KOPT-K1 (cell line): Measurements from ENCODE around the gene ZNF678.

Experiments
- H3K27ac ChIP-seq: fragments of 200-600 bp; sonication (generic); 2 replicates; pipeline ENCODE4 v1.5.1; 2016; ENCODE audit warnings: antibody characterized with exemption, mild to moderate bottlenecking, low read depth, low read length; ENCODE audit not compliant: poor library complexity, severe bottlenecking
- H3K36me3 ChIP-seq: fragments of 200-600 bp; sonication (generic); 2 replicates; pipeline ENCODE4 v1.5.1; 2017; ENCODE audit warnings: antibody characterized with exemption, mild to moderate bottlenecking, low read length, moderate library complexity; ENCODE audit not compliant: insufficient read depth
- H3K9me3 ChIP-seq: fragments of 200-600 bp; sonication (generic); 2 replicates; pipeline ENCODE4 v1.5.1; 2017; ENCODE audit warnings: antibody characterized with exemption, low read length, mild to moderate bottlenecking; ENCODE audit not compliant: insufficient read depth, poor library complexity, severe bottlenecking

Gene ZNF678

GRCh38 chr1:227607336-227607898 lies 44.1 kb downstream of the ZNF678 start:
- Histone ChIP-seq H3K9me3 (peaks cover 91% of the 10 kb centered on the region), H3K36me3 (peaks cover 21% of the 10 kb centered on the region; the same call in 1 of the 2 replicates), H3K27ac (no peak overlapping the region)

GRCh38 chr1:227612658-227613057 lies 49.3 kb downstream of the ZNF678 start:
- peaks cover 25% of the 10 kb centered on the region; the same call in 1 of the 2 replicates for H3K36me3 ChIP-seq
- peaks cover 95% of the 10 kb centered on the region for H3K9me3 ChIP-seq

GRCh38 chr1:227613526-227613925 lies 50.2 kb downstream of the ZNF678 start:
- Histone ChIP-seq H3K27ac (no peak overlapping the region), H3K36me3 (peaks cover 25% of the 10 kb centered on the region; the same call in 1 of the 2 replicates), H3K9me3 (peaks cover 95% of the 10 kb centered on the region)

More at GRCh38 chr1:227612658-227613057, 49.3 kb downstream of the ZNF678 start:
- no peak overlapping the region for H3K27ac ChIP-seq

- peaks cover 99% of the 10 kb centered on the region for H3K9me3 ChIP-seq
Measured at GRCh38 chr1:227621211-227621610, 57.9 kb downstream of the ZNF678 start.

GRCh38 chr1:227622739-227623475 lies 59.6 kb downstream of the ZNF678 start:
- Histone ChIP-seq H3K36me3 (peaks cover 7% of the 10 kb centered on the region; the same call in 1 of the 2 replicates), H3K27ac (no peak overlapping the region), H3K9me3 (peaks cover 97% of the 10 kb centered on the region)

More at GRCh38 chr1:227621211-227621610, 57.9 kb downstream of the ZNF678 start:
- H3K27ac ChIP-seq = no peak overlapping the region
- H3K36me3 ChIP-seq = peaks cover 8% of the 10 kb centered on the region; the same call in 1 of the 2 replicates

GRCh38 chr1:227632325-227632724 lies 69.0 kb downstream of the ZNF678 start:
- Histone ChIP-seq H3K9me3 (peaks cover 89% of the 10 kb centered on the region), H3K36me3 (peaks cover 7% of the 10 kb centered on the region; the same call in 1 of the 2 replicates), H3K27ac (no peak overlapping the region)

GRCh38 chr1:227635596-227635995 lies 72.2 kb downstream of the ZNF678 start:
- Histone ChIP-seq H3K27ac (no peak overlapping the region), H3K9me3 (peaks cover 99% of the 10 kb centered on the region), H3K36me3 (peaks cover 7% of the 10 kb centered on the region; the same call in 1 of the 2 replicates)

- peaks cover 44% of the 10 kb centered on the region for H3K36me3 ChIP-seq
- H3K9me3 ChIP-seq = peaks cover 98% of the 10 kb centered on the region
- no peak overlapping the region for H3K27ac ChIP-seq
Measured at GRCh38 chr1:227654431-227654830, 91.1 kb downstream of the ZNF678 start.

GRCh38 chr1:227654858-227655752 lies 91.7 kb downstream of the ZNF678 start:
- Histone ChIP-seq H3K27ac (no peak overlapping the region), H3K36me3 (peaks cover 41% of the 10 kb centered on the region), H3K9me3 (peaks cover 98% of the 10 kb centered on the region)

- Histone ChIP-seq H3K27ac (no peak overlapping the region), H3K9me3 (peaks cover 99% of the 10 kb centered on the region), H3K36me3 (peaks cover 16% of the 10 kb centered on the region)
Measured at GRCh38 chr1:227661495-227661894, 98.1 kb downstream of the ZNF678 start.

- no peak overlapping the region for H3K27ac ChIP-seq
- peaks cover 16% of the 10 kb centered on the region for H3K36me3 ChIP-seq
- peaks cover 97% of the 10 kb centered on the region for H3K9me3 ChIP-seq
Measured at GRCh38 chr1:227662933-227663332, 99.6 kb downstream of the ZNF678 start.

- Histone ChIP-seq H3K9me3 (peaks cover 86% of the 10 kb centered on the region), H3K36me3 (peaks cover 4% of the 10 kb centered on the region; the same call in 1 of the 2 replicates), H3K27ac (no peak overlapping the region)
Measured at GRCh38 chr1:227666286-227666685, 102.9 kb downstream of the ZNF678 start.

GRCh38 chr1:227673441-227673840 lies 110.1 kb downstream of the ZNF678 start:
- peaks cover 38% of the 10 kb centered on the region for H3K9me3 ChIP-seq

GRCh38 chr1:227685807-227686206 lies 122.5 kb downstream of the ZNF678 start:
- peaks cover 15% of the 10 kb centered on the region for H3K9me3 ChIP-seq
- H3K36me3 ChIP-seq = no peaks in the 10 kb centered on the region
- no peak overlapping the region for H3K27ac ChIP-seq

More at GRCh38 chr1:227673441-227673840, 110.1 kb downstream of the ZNF678 start:
- Histone ChIP-seq H3K27ac (no peak overlapping the region), H3K36me3 (no peaks in the 10 kb centered on the region)
